8988T (cell line): ENCODE results near the gene IGF1R.

Source experiments
- DNase-seq: peaks from one replicate; pipeline ENCODE4 v3.0.0; 2011

The IGF1R gene

DNA sequence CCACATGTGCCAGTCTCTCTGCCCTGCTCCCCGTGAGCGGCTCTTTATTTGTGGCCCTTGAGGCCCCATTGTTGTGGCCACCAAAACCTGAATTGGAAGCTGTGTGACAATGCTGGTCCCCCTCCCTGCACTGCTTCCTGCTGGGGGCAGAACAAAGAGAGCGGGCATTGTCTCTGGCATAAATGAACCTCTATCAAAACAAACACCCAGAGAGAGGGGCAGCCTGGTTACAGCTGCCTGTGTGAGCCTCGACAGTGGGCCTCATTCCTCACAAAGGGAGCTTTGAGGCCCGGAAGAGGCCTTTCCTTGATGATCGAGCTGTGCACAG lies 152.9 kb downstream of the IGF1R start:
- no peak for DNase-seq

DNA sequence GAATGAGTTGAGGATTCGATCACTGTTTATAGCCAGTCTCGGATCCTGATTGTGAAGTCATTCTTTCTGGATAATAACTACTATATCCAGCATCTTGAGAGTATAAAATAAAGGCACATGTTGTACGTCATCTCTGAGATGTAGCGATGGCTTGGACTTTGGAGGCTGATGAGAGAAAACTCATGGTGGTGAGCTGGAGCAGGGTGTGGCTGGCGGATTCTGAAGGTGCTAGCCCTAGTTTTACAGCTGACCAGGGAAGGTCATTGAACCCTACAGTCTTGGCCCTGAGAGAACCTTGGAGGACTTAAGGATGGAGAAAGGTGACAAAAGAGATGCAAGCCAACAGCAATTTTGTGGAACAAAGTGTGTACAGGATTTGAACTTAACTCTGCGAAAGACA lies 153.8 kb downstream of the IGF1R start:
- no peak for DNase-seq

DNA sequence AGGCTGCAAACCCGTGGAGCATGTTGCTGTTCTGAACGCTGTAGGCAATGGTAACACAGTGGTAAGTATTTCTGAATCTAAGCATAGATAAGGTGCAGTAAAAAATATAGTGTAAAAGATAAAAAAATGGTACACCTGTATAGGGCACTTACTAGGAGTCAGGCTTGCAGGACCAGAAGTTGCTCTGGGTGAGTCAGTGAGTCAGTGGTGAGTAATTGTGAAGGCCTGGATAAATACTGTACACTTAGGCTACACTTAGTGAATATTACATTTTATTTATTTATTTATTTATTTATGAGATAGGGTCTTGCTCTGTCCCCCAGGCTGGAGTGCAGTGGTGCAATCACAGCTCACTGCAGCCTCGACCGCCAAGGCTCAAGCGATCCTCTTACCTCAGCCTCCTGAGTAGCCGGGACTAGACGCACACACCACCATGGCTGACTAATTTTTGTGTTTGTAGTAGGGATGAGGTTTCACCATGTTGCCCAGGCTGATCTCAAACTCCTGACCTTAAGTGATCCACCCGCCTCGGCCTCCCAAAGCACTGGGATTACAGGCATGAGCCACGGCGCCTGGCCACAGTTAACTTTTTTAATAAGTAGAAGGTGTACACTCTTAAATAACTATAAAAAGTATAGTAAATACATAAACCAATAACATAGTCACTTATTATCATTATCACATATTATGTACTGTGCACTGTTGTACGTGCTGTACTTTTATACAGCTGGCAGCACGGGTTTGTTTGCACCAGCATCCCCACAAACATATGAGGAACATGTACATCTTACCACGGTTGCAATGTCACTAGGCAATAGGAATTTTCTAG lies 155.1 kb downstream of the IGF1R start:
- DNase-seq, result no peak

- DNase-seq, result no peak
Measured at GRCh38 chr15:98804057-98804380, 155.7 kb downstream of the IGF1R start.

DNA sequence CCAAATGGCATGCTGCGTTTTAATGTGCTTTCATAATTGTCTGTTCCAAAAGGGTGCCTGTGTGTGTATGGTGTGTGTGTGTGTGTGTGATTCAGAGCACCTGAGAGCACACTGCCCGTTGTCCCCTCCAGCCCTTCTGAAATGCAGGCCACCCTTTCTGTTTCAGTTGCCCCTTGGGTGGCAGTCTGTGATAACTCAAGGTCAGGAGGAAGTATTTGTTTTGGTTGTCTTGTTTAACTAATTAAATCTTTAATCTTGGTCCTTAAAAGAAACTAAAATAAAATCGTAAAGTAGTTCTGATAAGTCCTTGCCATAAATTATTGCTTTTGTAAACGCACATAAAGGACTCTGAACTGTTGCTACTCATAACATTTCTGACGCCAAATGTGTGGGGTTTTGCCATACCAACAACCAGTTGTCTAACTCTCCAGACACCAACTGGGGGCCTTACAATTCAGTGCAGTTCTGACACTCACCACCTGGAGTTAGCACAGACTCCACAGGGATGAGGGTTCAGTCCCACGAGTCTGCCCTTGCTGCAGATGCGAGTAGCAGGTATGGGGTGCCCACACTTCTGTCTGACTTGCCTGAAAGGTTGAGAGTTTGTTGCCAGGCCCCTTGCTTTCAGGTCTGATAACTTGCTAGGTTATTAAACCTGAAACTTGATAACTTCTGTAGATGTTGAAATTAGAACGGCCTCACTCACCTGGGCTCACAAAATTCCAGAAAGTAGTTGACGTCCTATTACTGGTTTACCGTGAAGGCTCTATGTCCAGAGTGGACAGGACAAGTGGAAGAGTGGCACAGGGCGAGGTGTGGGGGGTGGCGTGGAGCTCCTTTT lies 157.3 kb downstream of the IGF1R start:
- DNase-seq, result no peak

DNA sequence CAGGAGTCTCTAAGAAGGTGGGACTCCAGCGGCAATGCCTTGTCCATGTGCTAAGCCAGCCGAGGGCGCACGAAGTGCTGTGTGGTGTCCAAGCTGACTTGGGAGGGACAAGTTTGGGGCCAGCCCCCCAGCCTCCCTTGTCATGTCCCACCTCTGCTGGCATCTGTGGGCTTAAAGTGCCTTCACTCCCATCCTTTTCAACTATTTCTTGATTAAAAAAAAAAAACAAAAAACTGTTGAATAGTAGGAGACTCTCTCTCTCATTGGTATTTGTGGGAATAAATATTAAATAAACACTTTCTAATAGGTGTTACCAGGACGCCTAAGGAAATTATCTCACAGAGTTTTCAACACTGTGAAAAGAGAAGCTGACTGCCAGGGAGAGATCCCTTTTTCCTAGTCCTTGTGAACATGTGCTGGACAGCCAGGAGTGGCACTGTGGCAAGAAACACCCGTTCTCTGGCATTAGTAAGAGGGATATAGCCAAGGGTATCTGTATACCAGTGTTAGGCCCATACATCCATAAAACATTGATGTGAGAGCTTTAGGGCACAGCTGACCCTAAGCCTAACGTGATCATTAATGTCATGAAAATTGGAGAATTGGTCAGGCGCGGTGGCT lies 158.0 kb downstream of the IGF1R start:
- DNase-seq, result no peak

- DNase-seq, result no peak
Measured at GRCh38 chr15:98807262-98807661, 158.9 kb downstream of the IGF1R start.

DNA sequence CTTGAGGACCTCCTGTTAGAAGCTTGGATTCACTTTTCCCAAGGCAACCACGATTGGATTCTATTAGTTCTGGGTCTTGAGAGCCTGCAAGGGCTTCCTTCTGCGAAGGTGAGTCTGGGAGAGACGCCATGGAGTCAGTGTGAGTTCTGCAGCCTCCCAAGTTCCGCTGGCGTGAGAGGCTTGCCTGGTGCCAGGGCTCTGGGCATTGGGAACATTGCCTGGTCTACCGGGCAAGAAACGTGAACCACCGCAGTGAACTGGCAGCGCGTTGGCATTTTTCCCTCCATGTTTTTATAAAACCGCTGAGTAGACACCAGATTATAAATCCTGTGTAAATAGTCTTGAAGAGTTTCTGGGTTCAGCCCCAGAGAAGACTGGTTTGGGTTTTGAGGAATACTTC lies 160.9 kb downstream of the IGF1R start:
- no peak for DNase-seq

- DNase-seq, result no peak
Measured at GRCh38 chr15:98812716-98813446, 164.5 kb downstream of the IGF1R start.

GRCh38 chr15:98813951-98814350 lies 165.6 kb downstream of the IGF1R start:
- no peak for DNase-seq

GRCh38 chr15:98815207-98815606 lies 166.9 kb downstream of the IGF1R start:
- no peak for DNase-seq

DNA sequence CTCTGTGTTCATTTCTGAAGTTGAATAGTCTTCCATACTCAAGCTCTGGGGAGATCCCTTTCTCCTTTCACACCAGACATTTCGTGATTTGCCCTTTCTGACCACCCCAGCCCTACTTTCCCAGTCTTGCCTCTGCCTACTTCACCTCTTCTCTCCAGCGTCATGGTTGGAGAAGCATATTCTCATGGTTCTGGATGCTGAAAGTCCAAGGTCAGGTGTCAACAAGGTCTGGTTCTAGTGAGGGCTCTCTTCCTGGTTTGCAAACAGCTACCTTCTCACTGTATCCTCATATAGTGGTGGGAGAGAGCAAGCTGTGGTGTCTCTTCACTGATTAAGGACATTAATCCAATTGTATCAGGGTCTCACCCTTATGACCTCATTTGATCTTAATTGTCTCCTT lies 169.4 kb downstream of the IGF1R start:
- no peak for DNase-seq

DNA sequence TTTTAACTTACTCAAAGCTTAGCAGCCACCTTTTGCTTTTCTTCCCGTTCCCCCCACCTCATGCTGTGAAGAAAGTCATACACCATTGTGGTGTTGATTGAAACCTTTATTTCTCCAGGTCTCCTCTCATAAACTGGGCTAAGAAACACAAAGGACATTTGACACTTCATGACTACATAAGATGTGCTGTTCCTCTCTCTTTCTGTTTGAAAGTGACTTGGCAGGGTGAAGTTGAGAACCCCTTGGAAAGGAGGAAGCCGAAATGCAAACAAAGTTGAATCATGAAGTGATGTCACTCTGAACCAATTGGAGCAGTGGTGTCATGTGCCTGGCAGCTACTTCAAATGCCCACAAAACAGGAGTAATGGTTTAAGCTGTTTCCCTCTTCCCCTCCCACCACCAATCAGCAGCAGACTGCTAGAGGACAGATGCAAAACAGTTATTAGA lies 174.7 kb downstream of the IGF1R start:
- DNase-seq, result no peak

DNA sequence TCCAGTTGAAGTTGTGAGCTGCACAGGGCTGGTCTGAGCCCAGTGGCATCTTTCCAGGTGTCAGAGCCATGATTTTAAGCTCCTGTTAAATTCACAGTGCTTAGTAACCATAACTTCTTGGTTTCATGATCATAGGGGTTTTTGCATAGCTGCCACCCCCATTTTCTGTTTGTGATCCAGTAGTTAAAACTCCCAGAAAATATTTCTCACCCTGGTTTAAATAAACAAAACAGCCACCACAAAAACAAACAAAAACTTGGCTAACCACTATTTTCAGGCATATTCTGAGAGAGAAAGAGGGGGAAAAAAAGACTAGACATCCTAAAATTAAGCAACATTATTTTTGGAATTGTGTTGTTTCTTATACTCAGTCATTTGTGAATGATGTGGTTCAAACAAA lies 175.3 kb downstream of the IGF1R start:
- no peak for DNase-seq

DNA sequence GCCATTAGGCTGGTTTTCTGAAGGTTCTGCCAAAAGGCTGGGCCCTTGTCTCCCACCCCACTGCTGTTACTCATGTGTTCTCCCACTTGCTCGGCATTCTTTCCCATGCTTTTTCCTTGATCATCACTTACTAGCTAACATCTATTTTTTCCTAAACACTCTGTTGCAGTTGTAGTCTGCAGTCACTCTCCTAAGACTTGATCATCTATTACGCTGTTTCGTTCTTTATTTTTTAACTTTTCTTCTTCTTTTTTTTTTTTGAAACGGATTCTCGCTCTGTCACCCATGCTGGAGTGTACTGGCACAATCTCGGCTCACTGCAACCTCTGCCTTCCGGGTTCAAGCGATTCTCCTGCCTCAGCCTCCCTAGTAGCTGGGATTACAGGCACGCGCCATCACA lies 176.3 kb downstream of the IGF1R start:
- no peak for DNase-seq

DNA sequence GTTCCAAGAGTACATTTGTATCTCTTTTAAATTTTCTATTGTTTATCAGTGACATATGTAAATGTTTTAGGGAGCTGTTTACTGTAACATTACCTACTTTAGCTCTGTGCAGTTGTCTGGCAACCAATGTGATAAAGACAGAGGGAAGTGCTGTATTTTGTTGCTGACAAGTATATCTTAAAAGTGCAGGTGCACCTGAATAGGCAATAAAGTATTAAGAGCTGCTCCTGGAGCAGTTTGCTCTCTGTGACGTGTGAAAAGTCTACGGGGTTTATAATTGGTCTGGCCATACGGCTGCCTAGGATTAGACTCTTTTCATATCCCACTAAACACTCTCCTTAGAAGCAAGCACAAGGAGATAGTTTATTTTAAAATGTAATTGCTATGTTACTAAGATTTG lies 178.3 kb downstream of the IGF1R start:
- no peak for DNase-seq

DNA sequence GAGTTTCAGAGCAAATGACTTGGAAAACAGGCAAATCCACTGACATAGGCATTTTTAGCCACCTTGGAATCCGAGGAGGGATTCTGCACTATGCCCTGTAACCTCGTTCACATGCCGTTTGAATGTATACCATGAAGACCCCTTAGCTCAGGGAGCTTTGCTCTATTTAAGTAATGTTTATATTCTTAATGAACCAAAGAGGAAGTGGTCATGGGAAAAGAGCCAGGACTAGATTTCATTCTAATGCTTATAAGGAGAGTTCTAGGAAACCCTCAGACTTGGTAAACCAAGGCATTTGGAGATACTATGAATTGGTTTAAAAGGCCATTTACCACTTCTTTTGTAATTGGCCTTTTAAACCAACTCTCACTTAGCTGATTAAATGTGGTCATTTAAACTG lies 178.9 kb downstream of the IGF1R start:
- no peak for DNase-seq

DNA sequence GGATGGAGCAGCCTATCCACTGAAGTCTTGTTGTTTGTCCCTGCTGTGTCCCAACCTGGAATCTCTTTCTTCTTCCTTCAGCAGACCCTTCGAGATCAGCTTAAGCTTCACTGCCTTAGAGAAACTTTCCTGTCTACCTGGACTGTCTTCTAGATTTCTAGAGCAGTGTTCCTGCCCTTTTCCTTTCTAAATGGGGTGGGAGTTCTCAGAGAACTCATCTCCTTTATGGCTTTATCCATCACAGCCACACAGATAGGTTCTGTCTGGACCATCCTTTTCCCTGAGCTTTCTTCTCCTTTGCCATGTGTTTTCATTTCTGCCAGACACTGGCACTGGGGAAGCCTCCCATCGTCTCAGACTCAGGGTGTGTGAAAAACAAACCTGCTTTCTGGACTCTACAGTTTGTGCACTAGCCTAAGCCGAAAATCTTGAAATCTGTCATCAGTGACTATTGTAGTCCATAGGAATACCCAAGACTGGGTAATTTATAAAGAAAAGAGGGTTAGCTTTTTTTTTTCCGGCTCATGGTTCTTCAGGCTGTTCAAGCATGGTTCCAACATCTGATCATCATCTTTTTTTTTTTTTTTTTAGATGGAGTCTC lies 181.8 kb downstream of the IGF1R start:
- no peak for DNase-seq

- no peak for DNase-seq
Measured at GRCh38 chr15:98834976-98835375, 186.6 kb downstream of the IGF1R start.

DNA sequence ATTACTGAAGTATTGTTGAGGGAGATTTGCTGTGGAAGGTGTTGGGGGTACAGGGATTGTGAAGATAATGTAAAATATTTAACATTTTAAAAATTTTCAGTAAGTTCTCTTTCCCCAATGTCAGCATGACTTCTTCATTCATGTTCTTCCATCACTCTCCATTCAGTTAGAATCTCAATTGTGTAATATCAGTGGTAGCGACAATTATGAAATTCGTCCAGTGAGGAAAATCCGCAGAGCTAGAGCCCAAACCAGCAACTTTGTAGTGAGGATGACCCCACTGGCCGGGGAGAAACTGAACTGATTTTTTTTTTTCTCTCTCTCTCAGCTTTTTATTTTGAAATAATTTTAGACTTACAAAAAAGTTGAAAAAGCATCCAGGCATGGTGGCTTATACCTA lies 187.5 kb downstream of the IGF1R start:
- no peak for DNase-seq

DNA sequence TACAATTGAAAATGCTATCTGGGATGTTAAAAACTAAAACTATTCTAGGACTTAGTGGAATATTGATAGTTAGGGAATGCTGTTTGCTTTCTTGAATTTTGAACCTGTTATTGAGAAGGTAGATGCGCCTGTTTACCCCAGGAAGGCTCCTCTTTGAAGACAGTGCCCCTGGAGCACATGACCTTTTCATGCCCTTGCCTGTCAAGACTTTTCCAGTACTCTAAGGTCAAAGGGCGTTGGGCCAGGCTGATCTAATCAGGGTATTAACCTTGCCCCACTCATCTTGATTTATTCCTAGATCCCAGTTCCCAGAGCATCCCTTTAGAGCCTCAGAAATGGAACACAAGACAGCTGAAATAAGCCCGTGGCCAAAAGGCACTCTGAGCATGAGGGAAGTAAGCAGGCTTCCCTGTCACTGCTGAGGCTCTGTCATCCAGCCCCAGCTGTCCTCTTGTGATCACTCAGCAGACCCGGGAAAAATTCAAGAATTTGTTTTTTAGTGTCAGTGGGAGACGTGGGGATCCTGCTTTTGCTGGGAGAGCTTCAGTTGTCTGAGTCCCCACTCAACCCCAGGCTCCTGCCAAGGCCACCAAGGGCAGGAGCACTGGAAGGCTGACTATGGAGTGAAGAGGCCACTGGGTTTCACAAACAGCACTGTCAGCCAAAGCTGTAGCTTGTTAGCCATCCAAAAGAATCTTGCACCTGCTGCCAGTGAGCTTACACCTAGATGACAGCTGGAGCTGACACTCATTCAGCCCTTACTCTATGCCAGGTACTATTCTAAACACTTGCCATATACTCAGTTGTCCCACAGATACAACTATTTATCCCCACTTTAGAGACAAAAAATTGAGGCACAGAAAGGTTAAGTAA lies 190.3 kb downstream of the IGF1R start:
- DNase-seq, result no peak

GRCh38 chr15:98840053-98840452 lies 191.7 kb downstream of the IGF1R start:
- DNase-seq, result no peak
